IMR-90 (cell line): Measurements from ENCODE around the gene PHEX. TPM values are rescaled to one million over a fixed set of nuclear protein-coding genes. Genes with fewer than 3 reads are reported as not detected.
A peak's percentile ranks its signal among the peaks of the same experiment; 100 is the strongest.

Source experiments
- ATAC-seq: fragments of 200-7000 bp; cut with Tn5 transposase; 2 replicates; pipeline ENCODE4 v1.9.1; 2020; ENCODE audit warnings: low read depth, mild to moderate bottlenecking, moderate library complexity
- BruUV-seq: library from RNA; stranded (reverse); fragments of 400-500 nt; replicated peaks from 2 replicates; lab custom pipeline; 2021; lab: Mats Ljungman, UMichigan
- CTCF ChIA-PET: fragments of 300-600 bp; formaldehyde crosslinking; extraction: SDS; loops from one replicate; lab custom pipeline; 2021; ENCODE audit warnings: antibody characterized with exemption; lab: Yijun Ruan, JAX
- POLR2A ChIA-PET: fragments of 300-600 bp; sonication (Branson Sonifier 250); formaldehyde crosslinking; loops from one replicate; lab custom pipeline; 2022; ENCODE audit warnings: antibody characterized with exemption; ENCODE audit not compliant: unreplicated experiment; lab: Charles Lee
- DNase-seq: peaks from one replicate; pipeline ENCODE4 v3.0.0; 2013
- H2AFZ ChIP-seq: replicated peaks from 2 replicates; pipeline ENCODE3; 2013; ENCODE audit warnings: low read length, mild to moderate bottlenecking; ENCODE audit not compliant: poor library complexity
- H2AK5ac ChIP-seq: 2 replicates; pipeline ENCODE4 v1.6.1; 2013; ENCODE audit warnings: low read depth, low read length, inconsistent platforms
- H2AK9ac ChIP-seq: replicated peaks from 2 replicates; pipeline ENCODE3; 2013; ENCODE audit warnings: mild to moderate bottlenecking, low read depth, low read length, moderate library complexity; ENCODE audit not compliant: poor library complexity
- H2BK120ac ChIP-seq: 2 replicates; pipeline ENCODE4 v1.6.1; 2013; ENCODE audit warnings: low read depth, low read length, inconsistent platforms
- H2BK15ac ChIP-seq: 3 replicates; pipeline ENCODE4 v1.6.1; 2013; ENCODE audit warnings: low read depth, low read length, inconsistent platforms
- H2BK20ac ChIP-seq: 2 replicates; pipeline ENCODE4 v1.6.1; 2013; ENCODE audit warnings: low read depth, mild to moderate bottlenecking, inconsistent platforms, low read length, moderate library complexity
- H2BK5ac ChIP-seq: 2 replicates; pipeline ENCODE4 v1.6.1; 2013; ENCODE audit warnings: mild to moderate bottlenecking, low read depth, low read length, inconsistent platforms; ENCODE audit not compliant: poor library complexity, severe bottlenecking
- H3K14ac ChIP-seq: replicated peaks from 2 replicates; pipeline ENCODE4 v1.6.1; 2013; ENCODE audit warnings: low read depth, low read length, inconsistent platforms
- H3K18ac ChIP-seq: 2 replicates; pipeline ENCODE4 v1.6.1; 2013; ENCODE audit warnings: low read depth, low read length, control low read depth
- H3K23ac ChIP-seq: 2 replicates; pipeline ENCODE4 v1.6.1; 2013; ENCODE audit warnings: low read depth, low read length, inconsistent platforms
- H3K27ac ChIP-seq: 2 replicates; pipeline ENCODE4 v1.5.1; 2013; ENCODE audit warnings: mild to moderate bottlenecking, control low read depth, low read length; ENCODE audit not compliant: insufficient read depth
- H3K27me3 ChIP-seq: 2 replicates; pipeline ENCODE4 v1.6.1; 2013; ENCODE audit warnings: low read length; ENCODE audit not compliant: control insufficient read depth, insufficient read depth
- H3K36me3 ChIP-seq: 2 replicates; pipeline ENCODE4 v1.6.1; 2013; ENCODE audit warnings: low read length, mixed read lengths; ENCODE audit not compliant: control insufficient read depth, insufficient read depth
- H3K4ac ChIP-seq: 2 replicates; pipeline ENCODE4 v1.6.1; 2013; ENCODE audit warnings: low read depth, low read length, inconsistent platforms
- H3K4me1 ChIP-seq: 2 replicates; pipeline ENCODE4 v1.6.1; 2013; ENCODE audit warnings: low read length, mixed read lengths; ENCODE audit not compliant: control insufficient read depth, insufficient read depth
- H3K4me2 ChIP-seq: 2 replicates; pipeline ENCODE4 v1.6.1; 2013; ENCODE audit warnings: low read depth, mild to moderate bottlenecking, control low read depth, low read length, moderate library complexity
- H3K4me3 ChIP-seq: 2 replicates; pipeline ENCODE4 v1.5.1; 2013; ENCODE audit warnings: low read depth, mild to moderate bottlenecking, control low read depth, low read length, moderate library complexity; ENCODE audit not compliant: insufficient read depth
- H3K56ac ChIP-seq: 2 replicates; pipeline ENCODE4 v1.6.1; 2013; ENCODE audit warnings: low read length, inconsistent platforms; ENCODE audit not compliant: insufficient read depth; ENCODE audit errors: extremely low read depth
- H3K79me1 ChIP-seq, 2 experiments: 2 replicates each; pipeline ENCODE4 v1.6.1; 2013; ENCODE audit warnings: low read length in 2 of 2, inconsistent platforms in 1 of 2, low read depth in 1 of 2
- H3K9ac ChIP-seq: 2 replicates; pipeline ENCODE4 v1.6.1; 2013; ENCODE audit warnings: low read depth, low read length, control low read depth
- H3K9me1 ChIP-seq: 2 replicates; pipeline ENCODE4 v1.6.1; 2013; ENCODE audit warnings: low read length, inconsistent platforms; ENCODE audit not compliant: insufficient read depth
- H3K9me3 ChIP-seq: 2 replicates; pipeline ENCODE4 v1.6.1; 2013; ENCODE audit warnings: low read length; ENCODE audit not compliant: control insufficient read depth, insufficient read depth
- H4K20me1 ChIP-seq: 2 replicates; pipeline ENCODE4 v1.6.1; 2013; ENCODE audit warnings: low read length, inconsistent platforms; ENCODE audit not compliant: insufficient read depth
- H4K5ac ChIP-seq: 2 replicates; pipeline ENCODE4 v1.6.1; 2013; ENCODE audit warnings: mild to moderate bottlenecking, low read depth, low read length, control low read depth
- H4K8ac ChIP-seq, 2 experiments: 2 replicates each; pipeline ENCODE4 v1.6.1; 2013; ENCODE audit warnings: low read depth in 2 of 2, low read length in 2 of 2, control low read depth in 1 of 2, inconsistent platforms in 1 of 2
- H4K91ac ChIP-seq: 2 replicates; pipeline ENCODE4 v1.6.1; 2013; ENCODE audit warnings: low read depth, low read length, inconsistent platforms; ENCODE audit not compliant: insufficient read depth
- CEBPB ChIP-seq: IDR thresholded peaks from 2 replicates; pipeline ENCODE4 v1.6.1; 2012; ENCODE audit warnings: low read depth, low read length, improper control_type of control experiment
- MXI1 ChIP-seq: IDR thresholded peaks from 2 replicates; pipeline ENCODE4 v1.6.1; 2012; ENCODE audit warnings: low read depth, mild to moderate bottlenecking, low read length, moderate library complexity, borderline replicate concordance
- WGBS, 2 experiments: methylation state at CpG; one replicate each; pipeline versions ENCODE4 v1.1.5 to v1.1.7; 2013; ENCODE audit warnings: missing lambda C conversion rate in 2 of 2; ENCODE audit not compliant: insufficient read length in 1 of 2; ENCODE audit errors: extremely low coverage in 2 of 2; 5-methylcytosine and 5-hydroxymethylcytosine counted together
- dilution Hi-C: fragments of 300-500 bp; cut with HindIII; formaldehyde crosslinking; loops from one replicate; pipeline ENCODE4 v1.14.3; 2018; ENCODE audit warnings: low sequenced_read_pairs; ENCODE audit not compliant: unreplicated experiment
- in situ Hi-C: fragments of 300-500 bp; cut with MboI; formaldehyde crosslinking; loops from 3 replicates; pipeline ENCODE4 v1.14.3; 2019; ENCODE audit warnings: low sequenced_read_pairs, inconsistent platforms, mixed read lengths
- intact Hi-C: fragments of 100-400 bp; cut with micrococcal nuclease; formaldehyde crosslinking; loops from 2 replicates; pipeline ENCODE4 v1.10.0; 2022
- polyA plus RNA-seq, 3 experiments: library from polyadenylated mRNA; depleted of rRNA; stranded (reverse); fragments of >200 nt; gene quantifications; 2 replicates each; pipeline ENCODE4 v1.2.3, GENCODE V29; 2012; ENCODE audit warnings: low replicate concordance in 1 of 3
- total RNA-seq: library from RNA; depleted of rRNA; stranded (reverse); fragments of >200 nt; gene quantifications from 2 replicates; pipeline ENCODE4 v1.2.3, GENCODE V29; 2012

Gene PHEX
- total and polyA plus RNA-seq, 2 of the 4 experiments (the other 2 are of a cell fraction): 0.10 to 0.18 TPM

GRCh38 chrX:22122510-22122909 is 90.4 kb downstream of the PHEX start:
- Histone ChIP-seq H3K14ac (no peak overlapping the region), H3K27me3 (no peaks in the 10 kb centered on the region), H2BK5ac (no peak overlapping the region), H3K23ac (no peak overlapping the region), H2AFZ (no peak overlapping the region), H2BK15ac (no peak overlapping the region), H3K27ac (no peak overlapping the region), H3K79me1 (no peaks in the 10 kb centered on the region), H2BK20ac (no peak overlapping the region), H3K4me3 (no peak overlapping the region), H4K91ac (no peak overlapping the region), H3K4me1 (no peaks in the 10 kb centered on the region), H4K20me1 (no peaks in the 10 kb centered on the region), H3K18ac (no peak overlapping the region), H2AK9ac (no peak overlapping the region), H4K5ac (no peak overlapping the region), H3K4ac (no peak overlapping the region), H3K9me3 (no peaks in the 10 kb centered on the region), H3K9me1 (no peaks in the 10 kb centered on the region), H3K4me2 (no peak overlapping the region), H4K8ac (no peak overlapping the region), H3K36me3 (no peaks in the 10 kb centered on the region), H2AK5ac (no peak overlapping the region), H2BK120ac (no peak overlapping the region), H3K56ac (no peak overlapping the region), H3K9ac (no peak overlapping the region)
- BruUV-seq: no TSS peak
- ChIA-PET CTCF (no interaction called here), POLR2A (no interaction called here)
- peak; percentile 44 for ATAC-seq
- intact Hi-C loops: no loop called here
- dilution Hi-C loops: no loop called here
- DNase-seq: peak; percentile 82
- 0% methylated on average over 1 of the region's 2 CpGs; no CpG with 5 or more reads in 1 of the 2 experiments for WGBS, 2 experiments
- in situ Hi-C loops: no loop called here
- TF ChIP-seq MXI1 (no peak), CEBPB (peak; percentile 77)
